HCT116 (cell line): ENCODE measurements around the gene KIF14. TPM values are rescaled to one million over a fixed set of nuclear protein-coding genes. Genes with fewer than 3 reads are reported as not detected.
A peak's percentile ranks its signal among the peaks of the same experiment; 100 is the strongest.

Experiments
- ATAC-seq: fragments of 200-7000 bp; cut with Tn5 transposase; 2 replicates; pipeline ENCODE4 v1.9.1; 2020; ENCODE audit warnings: mild to moderate bottlenecking, moderate library complexity
- BruUV-seq: library from RNA; stranded (reverse); fragments of 400-500 nt; replicated peaks from 2 replicates; lab custom pipeline; 2021; lab: Mats Ljungman, UMichigan
- CTCF ChIA-PET: fragments of 300-600 bp; sonication (Branson Sonifier 250); formaldehyde crosslinking; loops from one replicate; lab custom pipeline; 2021; ENCODE audit warnings: antibody characterized with exemption; lab: Charles Lee
- POLR2A ChIA-PET: fragments of 300-600, 350-600 bp; sonication (Branson Sonifier 250); formaldehyde crosslinking; loops from one replicate; lab custom pipeline; 2021; ENCODE audit warnings: antibody characterized with exemption; lab: Charles Lee
- RAD21 ChIA-PET, 2 experiments: fragments of 300-600 bp; sonication (Branson Sonifier 250); formaldehyde crosslinking; loops; one replicate each; lab custom pipeline; 2023; ENCODE audit warnings: low total read pairs in 2 of 2; ENCODE audit not compliant: uncharacterized antibody in 2 of 2, unreplicated experiment in 2 of 2, low non-redundant PET in 1 of 2; lab: Charles Lee
- DNase-seq: peaks from one replicate; pipeline ENCODE4 v3.0.0-alpha.2; 2010; ENCODE audit warnings: low read depth, low spot score
- H2AFZ ChIP-seq: fragments of 200-600 bp; shearing (Covaris generic), sonication (generic); 2 replicates; pipeline ENCODE4 v1.6.1; 2017; ENCODE audit warnings: low read depth, mixed run types, mixed read lengths, antibody characterized with exemption, low read length; ENCODE audit not compliant: poor library complexity, severe bottlenecking
- H3K27ac ChIP-seq: 2 replicates; pipeline ENCODE4 v1.5.1; 2012; ENCODE audit warnings: low read depth, low read length
- H3K27me3 ChIP-seq: fragments of 200-600 bp; sonication (generic); 2 replicates; pipeline ENCODE4 v1.6.1; 2016; ENCODE audit warnings: mixed run types, low read length, mixed read lengths; ENCODE audit not compliant: insufficient read depth
- H3K36me3 ChIP-seq, 2 experiments: fragments of 200-500 bp in 1 of 2; fragments of 200-600 bp in 1 of 2; sonication (Bioruptor generic) in 1 of 2; sonication (generic) in 1 of 2; 2 replicates each; pipeline versions ENCODE4 v1.5.1 to v1.6.1; 2014 to 2016; ENCODE audit warnings: low read length in 2 of 2, inconsistent platforms in 1 of 2, mixed read lengths in 1 of 2, mixed run types in 1 of 2; ENCODE audit not compliant: insufficient read depth in 2 of 2, control insufficient read depth in 1 of 2
- H3K4me1 ChIP-seq, 2 experiments: fragments of 200-600 bp in 1 of 2; sonication (generic) in 1 of 2; 2 replicates each; pipeline versions ENCODE4 v1.5.1 to v1.6.1; 2012 to 2017; ENCODE audit warnings: low read length in 2 of 2, inconsistent platforms in 1 of 2, mild to moderate bottlenecking in 1 of 2, mixed read lengths in 1 of 2, mixed run types in 1 of 2, moderate library complexity in 1 of 2; ENCODE audit not compliant: insufficient read depth in 2 of 2, control insufficient read depth in 1 of 2
- H3K4me2 ChIP-seq: fragments of 200-600 bp; sonication (generic); 2 replicates; pipeline ENCODE4 v1.6.1; 2017; ENCODE audit warnings: mixed run types, low read length, mixed read lengths
- H3K4me3 ChIP-seq, 2 experiments: fragments of 200-600 bp in 1 of 2; sonication (generic) in 1 of 2; replicated peaks in 1 of 2; 2 replicates each; pipeline ENCODE4 v1.5.1; 2011 to 2016; ENCODE audit warnings: low read length in 2 of 2, control low read depth in 1 of 2, low read depth in 1 of 2, mild to moderate bottlenecking in 1 of 2, mixed read lengths in 1 of 2, mixed run types in 1 of 2
- H3K79me2 ChIP-seq: fragments of 200-600 bp; sonication (generic); 2 replicates; pipeline ENCODE4 v1.6.1; 2017; ENCODE audit warnings: mild to moderate bottlenecking, mixed run types, low read length, moderate library complexity, mixed read lengths; ENCODE audit not compliant: insufficient read depth
- H3K9ac ChIP-seq: fragments of 200-600 bp; sonication (generic); 2 replicates; pipeline ENCODE4 v1.6.1; 2016; ENCODE audit warnings: low read length, mixed read lengths
- H3K9me2 ChIP-seq: fragments of 200-600 bp; sonication (generic), shearing (Covaris generic); 2 replicates; pipeline ENCODE4 v1.6.1; 2017; ENCODE audit warnings: mixed run types, mild to moderate bottlenecking, moderate library complexity; ENCODE audit not compliant: insufficient read depth
- H3K9me3 ChIP-seq, 2 experiments: fragments of 200-500 bp in 1 of 2; fragments of 200-600 bp in 1 of 2; sonication (Bioruptor generic) in 1 of 2; sonication (generic) in 1 of 2; 2 replicates each; pipeline ENCODE4 v1.6.1; 2014 to 2017; ENCODE audit warnings: low read length in 2 of 2, mixed read lengths in 2 of 2, inconsistent platforms in 1 of 2, low read depth in 1 of 2, mild to moderate bottlenecking in 1 of 2, mixed run types in 1 of 2, moderate library complexity in 1 of 2; ENCODE audit not compliant: control insufficient read depth in 1 of 2, insufficient read depth in 1 of 2
- H4K20me1 ChIP-seq: fragments of 200-600 bp; sonication (generic), shearing (Covaris generic); 2 replicates; pipeline ENCODE4 v1.6.1; 2017; ENCODE audit warnings: mixed run types, mild to moderate bottlenecking, moderate library complexity; ENCODE audit not compliant: insufficient read depth
- EGR1 ChIP-seq: IDR thresholded peaks from 2 replicates; pipeline ENCODE4 v1.6.1; 2012; ENCODE audit warnings: low read depth
- ELF1 ChIP-seq: IDR thresholded peaks from 2 replicates; pipeline ENCODE4 v1.6.1; 2012; ENCODE audit warnings: low read depth, borderline replicate concordance
- JUND ChIP-seq: IDR thresholded peaks from 2 replicates; pipeline ENCODE4 v1.6.1; 2012
- POLR2A ChIP-seq: IDR thresholded peaks from 2 replicates; pipeline ENCODE4 v1.7.0; 2011; ENCODE audit warnings: borderline replicate concordance; ENCODE audit not compliant: insufficient read depth, insufficient read length; ENCODE audit errors: extremely low read depth
- RAD21 ChIP-seq: IDR thresholded peaks from 2 replicates; pipeline ENCODE4 v1.6.1; 2012; ENCODE audit warnings: low read depth, mild to moderate bottlenecking
- TCF7L2 ChIP-seq: IDR thresholded peaks from 2 replicates; pipeline ENCODE4 v1.7.0; 2011; ENCODE audit warnings: borderline replicate concordance, inconsistent platforms; ENCODE audit not compliant: insufficient read depth, insufficient read length; ENCODE audit errors: extremely low read depth
- intact Hi-C: fragments of 100-400 bp; cut with micrococcal nuclease; formaldehyde crosslinking; loops from 2 replicates; pipeline ENCODE4 v1.10.0; 2022
- total RNA-seq: library from RNA; stranded (reverse); gene quantifications from one replicate; pipeline ENCODE4 v1.2.1, GENCODE V29; 2021; ENCODE audit not compliant: unreplicated experiment
- TF ChIP-seq, protein P1 (sequence below), 3 experiments: fragments of 200-600 bp in 1 of 3; sonication (generic) in 1 of 3; IDR thresholded peaks in 2 of 3; conservative IDR thresholded peaks in 1 of 3; 2 replicates each; pipeline ENCODE4 v1.5.1; 2012 to 2017; ENCODE audit warnings: low read depth in 2 of 3, low read length in 2 of 3, antibody characterized with exemption in 1 of 3, borderline replicate concordance in 1 of 3, control low read depth in 1 of 3, mild to moderate bottlenecking in 1 of 3, mixed read lengths in 1 of 3, mixed run types in 1 of 3, moderate library complexity in 1 of 3; ENCODE audit not compliant: insufficient read depth in 1 of 3
- TF ChIP-seq, protein P2 (sequence below): IDR thresholded peaks from 2 replicates; pipeline ENCODE4 v1.6.1; 2012; ENCODE audit warnings: low read depth

KIF14 gene
- total RNA-seq, 1 experiment from 2014 or later = 21.8 TPM

DNA sequence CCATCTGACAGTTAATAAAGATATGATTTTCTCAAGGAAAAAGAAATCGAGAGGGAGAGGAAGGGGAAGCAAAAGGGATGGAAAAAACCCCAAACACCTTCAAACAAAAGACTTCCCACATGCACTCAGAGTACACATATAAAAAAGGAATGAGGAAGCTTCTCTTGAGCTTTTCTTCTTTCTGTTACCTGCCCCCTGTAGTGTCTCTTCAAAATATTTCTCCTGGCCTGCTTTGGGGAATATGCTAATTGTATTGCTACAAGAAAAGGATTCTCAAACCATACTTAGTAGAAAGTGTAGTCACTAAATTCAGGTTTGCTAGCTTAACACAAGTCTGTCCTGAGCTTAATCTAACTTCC is 58.7 kb downstream of the KIF14 start (continued):
- TF ChIP-seq ELF1 (no peak), EGR1 (no peak), JUND (no peak), POLR2A (no peak), TCF7L2 (no peak)

DNA sequence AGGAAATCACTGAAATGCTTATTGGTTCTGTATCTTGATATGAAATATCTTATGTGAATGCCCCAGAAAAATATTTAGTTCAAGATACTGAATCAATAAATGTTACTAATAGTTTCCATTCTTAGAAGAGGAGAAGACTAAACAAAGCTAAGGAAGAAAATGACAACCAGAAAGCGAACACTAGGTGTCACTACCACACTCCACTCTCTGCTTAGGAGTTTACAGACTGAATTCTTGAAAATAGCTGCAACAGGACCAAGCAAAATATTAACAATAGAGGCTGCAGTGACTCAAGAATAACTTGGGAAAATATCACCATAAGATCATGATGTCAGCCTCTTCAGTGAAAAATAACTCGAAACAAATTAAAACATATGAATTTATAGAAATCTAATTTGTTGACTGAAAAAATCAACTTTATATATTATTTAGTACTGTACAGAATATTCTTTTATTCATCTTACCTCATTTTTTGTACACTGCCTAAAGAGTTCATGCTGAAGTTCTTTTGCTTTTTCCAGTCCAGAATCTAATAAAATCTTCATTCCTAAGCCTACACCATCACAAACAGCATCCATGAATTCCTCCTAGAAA is 61.6 kb downstream of the KIF14 start:
- no peak overlapping the region for H3K4me3 ChIP-seq
- H3K27me3 ChIP-seq = no peaks in the 10 kb centered on the region
- H3K9ac ChIP-seq = no peak overlapping the region
- peaks cover 10 to 13% of the 10 kb centered on the region in 2 experiments; a peak in 3 of 4 replicates for H3K36me3 ChIP-seq
- H3K79me2 ChIP-seq = no peaks in the 10 kb centered on the region
- ChIA-PET RAD21 (interaction anchor here (0.8 to 0.9 kb wide), 2 partner anchors 63 to 243 kb away, joined by 3 read pairs; no protein-coding TSS in a partner anchor), POLR2A (interaction anchor here (1.0 kb wide), 1 partner anchor 111 kb away, joined by 3 read pairs; the partner anchor contains the start of gene DDX59), CTCF (interaction anchor here (0.7 to 2.2 kb wide), 23 partner anchors 9 to 557 kb away, joined by 3 to 24 read pairs (median 4); partner anchors contain the start of gene DDX59)
- H3K4me1 ChIP-seq = no peaks in the 10 kb centered on the region
- H2AFZ ChIP-seq = no peak overlapping the region
- H3K9me2 ChIP-seq = no peaks in the 10 kb centered on the region
- H4K20me1 ChIP-seq = no peaks in the 10 kb centered on the region
- intact Hi-C loops = loop anchor here (2.0 to 10.0 kb wide), 2 partner anchors 280 to 486 kb away; no protein-coding TSS in a partner anchor
- H3K4me2 ChIP-seq = no peak overlapping the region
- H3K27ac ChIP-seq = no peak overlapping the region
- no peaks in the 10 kb centered on the region for H3K9me3 ChIP-seq
- DNase-seq (peak; percentile 51), ATAC-seq (peak; percentile 81)
- TF ChIP-seq, protein P1, sequence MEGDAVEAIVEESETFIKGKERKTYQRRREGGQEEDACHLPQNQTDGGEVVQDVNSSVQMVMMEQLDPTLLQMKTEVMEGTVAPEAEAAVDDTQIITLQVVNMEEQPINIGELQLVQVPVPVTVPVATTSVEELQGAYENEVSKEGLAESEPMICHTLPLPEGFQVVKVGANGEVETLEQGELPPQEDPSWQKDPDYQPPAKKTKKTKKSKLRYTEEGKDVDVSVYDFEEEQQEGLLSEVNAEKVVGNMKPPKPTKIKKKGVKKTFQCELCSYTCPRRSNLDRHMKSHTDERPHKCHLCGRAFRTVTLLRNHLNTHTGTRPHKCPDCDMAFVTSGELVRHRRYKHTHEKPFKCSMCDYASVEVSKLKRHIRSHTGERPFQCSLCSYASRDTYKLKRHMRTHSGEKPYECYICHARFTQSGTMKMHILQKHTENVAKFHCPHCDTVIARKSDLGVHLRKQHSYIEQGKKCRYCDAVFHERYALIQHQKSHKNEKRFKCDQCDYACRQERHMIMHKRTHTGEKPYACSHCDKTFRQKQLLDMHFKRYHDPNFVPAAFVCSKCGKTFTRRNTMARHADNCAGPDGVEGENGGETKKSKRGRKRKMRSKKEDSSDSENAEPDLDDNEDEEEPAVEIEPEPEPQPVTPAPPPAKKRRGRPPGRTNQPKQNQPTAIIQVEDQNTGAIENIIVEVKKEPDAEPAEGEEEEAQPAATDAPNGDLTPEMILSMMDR (IDR thresholded peaks at IDR 0.05 in 2 of 3, conservative IDR thresholded peaks at IDR 0.05 in 1 of 3; ENCODE audit: borderline replicate concordance in 1 of 3, insufficient read depth in 1 of 3, low read depth in 2 of 3, low read length in 2 of 3) = peak; percentile 64 to 80 (median 75)
- TF ChIP-seq RAD21 = peak; percentile 78
- TF ChIP-seq, protein P2, sequence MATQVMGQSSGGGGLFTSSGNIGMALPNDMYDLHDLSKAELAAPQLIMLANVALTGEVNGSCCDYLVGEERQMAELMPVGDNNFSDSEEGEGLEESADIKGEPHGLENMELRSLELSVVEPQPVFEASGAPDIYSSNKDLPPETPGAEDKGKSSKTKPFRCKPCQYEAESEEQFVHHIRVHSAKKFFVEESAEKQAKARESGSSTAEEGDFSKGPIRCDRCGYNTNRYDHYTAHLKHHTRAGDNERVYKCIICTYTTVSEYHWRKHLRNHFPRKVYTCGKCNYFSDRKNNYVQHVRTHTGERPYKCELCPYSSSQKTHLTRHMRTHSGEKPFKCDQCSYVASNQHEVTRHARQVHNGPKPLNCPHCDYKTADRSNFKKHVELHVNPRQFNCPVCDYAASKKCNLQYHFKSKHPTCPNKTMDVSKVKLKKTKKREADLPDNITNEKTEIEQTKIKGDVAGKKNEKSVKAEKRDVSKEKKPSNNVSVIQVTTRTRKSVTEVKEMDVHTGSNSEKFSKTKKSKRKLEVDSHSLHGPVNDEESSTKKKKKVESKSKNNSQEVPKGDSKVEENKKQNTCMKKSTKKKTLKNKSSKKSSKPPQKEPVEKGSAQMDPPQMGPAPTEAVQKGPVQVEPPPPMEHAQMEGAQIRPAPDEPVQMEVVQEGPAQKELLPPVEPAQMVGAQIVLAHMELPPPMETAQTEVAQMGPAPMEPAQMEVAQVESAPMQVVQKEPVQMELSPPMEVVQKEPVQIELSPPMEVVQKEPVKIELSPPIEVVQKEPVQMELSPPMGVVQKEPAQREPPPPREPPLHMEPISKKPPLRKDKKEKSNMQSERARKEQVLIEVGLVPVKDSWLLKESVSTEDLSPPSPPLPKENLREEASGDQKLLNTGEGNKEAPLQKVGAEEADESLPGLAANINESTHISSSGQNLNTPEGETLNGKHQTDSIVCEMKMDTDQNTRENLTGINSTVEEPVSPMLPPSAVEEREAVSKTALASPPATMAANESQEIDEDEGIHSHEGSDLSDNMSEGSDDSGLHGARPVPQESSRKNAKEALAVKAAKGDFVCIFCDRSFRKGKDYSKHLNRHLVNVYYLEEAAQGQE = no peak
- BruUV-seq = no TSS peak
